ENCODE data around the gene TRIM66.

The TRIM66 gene

GRCh38 chr11:8598506-8598905, 84.0 kb downstream of the TRIM66 start:
- TF ChIP-seq CTCF (IDR thresholded peaks at IDR 0.05; ENCODE audit: borderline replicate concordance, control extremely low read depth, extremely low read depth, insufficient read depth, missing control alignments), result no peak
- no peak for DNase-seq (ENCODE audit: low spot score)
- in situ Hi-C loops (cut with MboI; ENCODE audit: low sequenced_read_pairs, unreplicated experiment), result no loop called here

GRCh38 chr11:8597182-8597581, 85.3 kb downstream of the TRIM66 start:
- no peak for DNase-seq (ENCODE audit: low spot score)
- in situ Hi-C loops (cut with MboI; ENCODE audit: low sequenced_read_pairs, unreplicated experiment), result no loop called here

GRCh38 chr11:8596504-8597046, 85.9 kb downstream of the TRIM66 start:
- no peak for TF ChIP-seq CTCF (IDR thresholded peaks at IDR 0.05; ENCODE audit: borderline replicate concordance, control extremely low read depth, extremely low read depth, insufficient read depth, missing control alignments)
- no peak for DNase-seq (ENCODE audit: low spot score)
- in situ Hi-C loops (cut with MboI; ENCODE audit: low sequenced_read_pairs, unreplicated experiment), result no loop called here

More at GRCh38 chr11:8597182-8597581, 85.3 kb downstream of the TRIM66 start:
- no peak for TF ChIP-seq CTCF (IDR thresholded peaks at IDR 0.05; ENCODE audit: borderline replicate concordance, control extremely low read depth, extremely low read depth, insufficient read depth, missing control alignments)

DNA sequence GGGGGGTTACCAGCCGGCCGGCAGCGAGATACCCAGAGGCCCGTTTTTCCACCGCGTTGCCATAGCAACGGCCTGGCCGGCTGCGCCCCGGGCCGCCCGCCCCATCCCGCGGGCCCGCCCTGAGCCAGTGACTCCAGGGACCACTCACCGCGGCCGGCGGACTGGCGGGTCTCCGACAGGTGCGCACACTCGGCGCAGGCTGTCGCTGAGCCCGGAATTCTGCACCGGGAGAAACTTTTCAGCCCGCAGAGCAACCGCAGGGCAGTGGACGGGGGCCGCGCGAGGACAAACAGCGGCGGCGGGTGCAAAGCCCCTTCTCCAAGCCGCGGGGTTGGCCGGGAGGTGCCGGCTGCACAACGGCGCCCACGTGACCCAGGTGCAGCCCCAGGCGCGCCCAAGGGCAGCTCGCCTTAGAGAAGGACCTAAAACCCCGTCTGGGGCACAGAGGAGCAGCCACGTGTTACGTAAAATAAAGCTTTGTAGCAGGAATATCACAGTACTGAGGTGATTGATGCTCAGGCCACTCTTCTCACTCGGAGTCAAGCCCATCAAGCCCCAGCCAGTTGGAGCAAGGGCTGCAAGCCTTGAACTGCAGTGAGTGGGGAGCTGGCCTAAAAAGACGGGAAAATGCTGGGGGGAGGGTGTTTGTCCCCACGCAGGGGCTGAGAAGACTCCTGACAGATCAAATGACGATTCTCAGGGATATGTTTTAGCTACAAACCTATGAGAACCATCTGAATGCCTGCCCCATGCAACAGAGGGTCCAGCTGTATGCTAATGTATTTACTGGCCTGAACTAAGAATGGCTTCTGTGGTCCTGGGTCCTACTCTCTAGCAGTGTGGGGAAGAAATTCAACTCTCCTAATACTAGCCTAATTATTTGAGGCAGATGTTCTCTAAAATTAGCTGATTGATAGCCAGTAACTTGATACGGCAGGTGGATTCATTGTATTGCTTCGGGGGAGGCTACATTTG, 88.2 kb downstream of the TRIM66 start, which contains the start of gene STK33:
STK33 (minus strand) TSS at position 294 of the 975 bp plus-strand sequence. CDS start 119,323 bp downstream, outside the sequence.
- in situ Hi-C loops (cut with MboI; ENCODE audit: low sequenced_read_pairs, unreplicated experiment), result no loop called here

DNA sequence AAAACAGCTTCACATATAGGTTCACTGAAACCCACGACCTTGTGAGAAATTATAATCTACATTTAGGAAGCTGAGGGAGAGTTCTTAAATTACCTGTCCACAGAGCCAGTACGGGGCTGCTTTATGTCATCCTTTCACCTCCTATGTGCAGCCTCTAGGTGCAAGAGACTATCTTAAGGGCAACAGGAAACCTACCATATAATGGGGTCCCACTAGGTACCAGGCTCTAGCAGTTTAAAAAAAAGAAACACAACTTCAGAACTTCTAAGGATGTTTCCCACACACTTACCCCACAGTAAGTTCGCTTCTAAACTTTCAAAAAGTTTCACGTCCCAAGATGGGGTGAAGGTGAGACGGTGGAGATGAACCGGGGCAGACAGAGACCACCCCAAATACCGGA, 89.0 kb downstream of the TRIM66 start:
- in situ Hi-C loops (cut with MboI; ENCODE audit: low sequenced_read_pairs, unreplicated experiment), result no loop called here
- TF ChIP-seq CTCF (IDR thresholded peaks at IDR 0.05; ENCODE audit: borderline replicate concordance, control extremely low read depth, extremely low read depth, insufficient read depth, missing control alignments), result no peak
- DNase-seq (ENCODE audit: low spot score), result no peak

More for the DNA sequence above, 88.2 kb downstream of the TRIM66 start, which contains the start of gene STK33:
- no peak for TF ChIP-seq CTCF (IDR thresholded peaks at IDR 0.05; ENCODE audit: borderline replicate concordance, control extremely low read depth, extremely low read depth, insufficient read depth, missing control alignments)
- DNase-seq (ENCODE audit: low spot score), result peak; percentile 87

GRCh38 chr11:8587915-8588314, 94.5 kb downstream of the TRIM66 start:
- in situ Hi-C loops (cut with MboI; ENCODE audit: low sequenced_read_pairs, unreplicated experiment), result no loop called here
- no peak for TF ChIP-seq CTCF (IDR thresholded peaks at IDR 0.05; ENCODE audit: borderline replicate concordance, control extremely low read depth, extremely low read depth, insufficient read depth, missing control alignments)
- DNase-seq (ENCODE audit: low spot score), result no peak
